Stimulated activated CD8-positive, alpha-beta memory T cell treated with anti-CD3 and anti-CD28 coated beads, Interleukin-4, amount 100 ng/mL, for 24 hours (primary cell): ENCODE measurements around the gene PRAC1.
A peak's percentile ranks its signal among the peaks of the same experiment; 100 is the strongest.
"Not testable (repeated sequence)": the region's sequence is repeated elsewhere in the genome, so short reads cannot be mapped to it uniquely, and the experiment has no call there.

Experiments
- DNase-seq: peaks from one replicate; pipeline ENCODE4 v3.0.0-alpha.2; 2020; ENCODE audit warnings: low read depth

PRAC1 gene

GRCh38 chr17:48726916-48727286, 4.6 kb upstream of the PRAC1 start:
- DNase-seq = no peak

DNA sequence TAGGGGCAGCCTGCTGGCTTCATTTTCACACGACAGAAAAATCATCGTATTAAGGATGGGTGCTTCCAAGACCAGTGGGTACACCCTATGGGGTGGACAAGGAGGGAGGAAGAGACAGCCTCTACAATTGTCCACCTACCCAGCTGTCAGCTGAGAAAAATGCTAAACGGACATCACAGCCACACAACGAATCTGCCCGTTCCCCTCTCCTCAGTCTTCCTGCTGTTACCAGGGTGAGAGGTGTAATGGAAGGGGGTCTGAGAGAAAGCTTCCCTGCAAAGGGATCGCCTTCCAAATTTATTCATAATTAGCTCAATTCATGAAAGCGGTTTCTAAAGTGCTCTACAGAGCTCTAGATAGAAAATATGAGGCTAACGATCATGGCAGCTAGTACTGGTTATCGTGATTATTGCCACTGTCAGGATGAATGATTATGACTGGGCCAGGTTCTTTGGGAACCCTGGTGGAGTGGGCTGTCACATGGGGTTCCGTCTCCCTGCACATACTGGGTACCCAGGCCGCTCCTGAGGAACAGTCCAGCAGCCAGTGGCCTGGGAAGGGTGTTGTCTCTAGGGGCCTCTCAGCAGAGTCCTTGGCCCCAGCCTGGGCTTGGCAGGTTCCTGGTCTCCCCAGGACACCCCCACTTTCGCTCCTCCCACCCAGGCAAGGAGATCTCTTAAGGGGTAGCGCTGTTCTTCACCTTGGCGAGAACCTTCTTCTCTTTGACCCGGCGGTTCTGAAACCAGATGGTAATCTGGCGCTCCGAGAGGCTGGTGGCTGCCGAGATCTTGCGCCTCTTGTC, 4.0 kb upstream of the PRAC1 start:
- DNase-seq = no peak

GRCh38 chr17:48725288-48726064, 3.2 kb upstream of the PRAC1 start:
- no peak for DNase-seq

GRCh38 chr17:48725004-48725287, 2.6 kb upstream of the PRAC1 start:
- no peak for DNase-seq

DNA sequence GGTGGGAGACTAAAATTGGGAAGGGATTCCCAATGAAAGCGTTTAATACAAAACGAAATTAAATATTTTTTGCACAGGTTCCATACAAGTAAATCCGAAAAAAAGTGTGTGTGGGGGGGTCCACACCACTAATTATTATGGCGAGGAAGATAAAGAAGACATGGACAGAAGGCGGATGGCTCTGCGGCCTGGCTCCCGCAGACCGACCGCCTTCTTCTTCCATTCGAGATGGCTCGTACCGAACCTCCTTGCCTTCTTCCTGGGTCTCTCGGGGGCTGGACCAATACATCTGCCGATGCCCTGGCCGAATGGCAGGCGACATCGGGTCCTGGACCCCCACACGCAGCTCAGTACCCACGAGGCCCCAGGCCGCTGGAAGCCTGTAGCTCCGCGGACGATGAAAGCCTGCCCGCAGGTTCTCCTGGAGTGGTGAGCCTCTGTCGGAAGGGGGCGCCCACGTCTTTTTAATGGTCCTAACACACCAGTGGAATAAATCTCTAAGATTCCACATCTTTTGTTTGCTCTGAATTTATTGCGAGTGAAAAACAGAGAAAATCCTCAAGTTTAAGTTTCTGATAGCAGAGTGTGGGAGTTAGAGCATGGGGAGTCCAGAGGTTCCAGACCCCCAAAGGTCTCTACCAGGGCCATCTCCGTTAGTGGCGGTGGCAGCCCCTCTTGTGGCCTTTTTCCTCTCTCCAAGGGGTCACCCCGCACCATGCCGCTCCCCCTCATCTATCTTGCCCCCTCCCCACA, 2.1 kb upstream of the PRAC1 start:
- DNase-seq = peak; percentile 63

DNA sequence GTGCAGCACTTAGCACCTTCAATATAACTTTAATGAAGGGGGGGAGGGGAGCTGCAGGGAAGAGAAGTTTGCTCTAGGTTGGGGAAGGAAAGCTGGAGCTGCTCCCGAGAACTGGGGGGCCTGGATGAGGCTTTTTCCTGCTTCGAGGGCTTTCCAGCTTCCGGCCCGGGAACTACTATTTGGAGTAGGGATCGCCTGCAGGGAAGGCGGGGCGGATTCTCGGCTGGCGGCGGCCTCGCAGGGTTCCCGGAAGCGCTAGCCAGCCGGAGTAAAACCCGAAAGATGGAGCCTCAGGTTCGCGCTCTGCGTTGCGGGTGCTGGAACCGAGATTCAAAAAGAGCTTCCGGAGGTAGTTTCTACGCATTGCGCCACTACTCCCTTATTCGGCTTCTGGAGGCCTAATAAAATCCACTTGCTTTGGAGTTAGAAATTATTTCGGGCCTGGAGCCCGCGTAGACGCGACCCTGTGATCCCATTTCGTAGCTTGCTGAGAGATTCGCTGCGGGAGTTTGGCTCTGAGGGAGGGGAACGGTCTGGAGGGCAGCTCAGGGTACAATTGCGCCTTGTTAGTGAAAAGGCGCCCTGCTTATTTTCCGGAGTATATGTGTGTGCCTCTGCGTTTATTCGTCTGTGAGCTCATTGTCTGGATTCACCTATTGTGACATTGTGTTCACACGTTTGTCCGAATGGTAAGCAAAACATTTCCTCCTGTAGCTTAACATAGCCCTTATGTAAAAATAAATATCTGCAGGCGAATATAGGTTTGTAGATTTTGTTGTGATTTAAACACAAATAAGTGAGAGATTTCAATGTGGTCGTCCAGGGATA, 1.3 kb upstream of the PRAC1 start:
- DNase-seq = no peak

DNA sequence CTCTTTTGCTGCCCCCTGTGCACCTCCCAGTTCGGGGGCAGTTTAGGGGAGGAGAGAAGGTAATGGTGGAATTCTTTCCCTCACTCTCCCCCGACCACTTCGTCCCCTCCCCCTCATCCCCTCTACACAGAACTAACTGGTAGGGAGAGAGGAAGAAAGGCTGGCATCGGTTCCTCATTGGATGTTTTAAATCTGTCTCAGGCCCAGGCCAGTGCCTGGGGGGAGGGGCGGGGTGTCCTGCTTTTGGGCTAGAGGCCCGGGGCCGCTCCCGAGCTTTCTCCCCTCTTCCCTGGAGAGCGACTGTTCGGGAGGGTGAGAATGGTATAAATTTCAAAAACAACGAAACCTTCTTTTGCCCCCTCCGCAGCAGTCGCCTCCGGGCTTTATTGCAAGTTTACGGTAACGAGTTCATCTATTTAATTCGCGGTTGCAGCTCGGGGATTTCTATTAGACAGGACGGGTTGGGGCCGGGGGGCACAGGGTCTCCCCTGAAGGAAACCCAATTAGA, 651 bp upstream of the PRAC1 start, which contains the start of gene PRAC2:
Gene PRAC2 (plus strand): TSS at position 271 of the 508 bp plus-strand sequence. CDS start 1,226 bp downstream, outside the sequence.
- no peak for DNase-seq

DNA sequence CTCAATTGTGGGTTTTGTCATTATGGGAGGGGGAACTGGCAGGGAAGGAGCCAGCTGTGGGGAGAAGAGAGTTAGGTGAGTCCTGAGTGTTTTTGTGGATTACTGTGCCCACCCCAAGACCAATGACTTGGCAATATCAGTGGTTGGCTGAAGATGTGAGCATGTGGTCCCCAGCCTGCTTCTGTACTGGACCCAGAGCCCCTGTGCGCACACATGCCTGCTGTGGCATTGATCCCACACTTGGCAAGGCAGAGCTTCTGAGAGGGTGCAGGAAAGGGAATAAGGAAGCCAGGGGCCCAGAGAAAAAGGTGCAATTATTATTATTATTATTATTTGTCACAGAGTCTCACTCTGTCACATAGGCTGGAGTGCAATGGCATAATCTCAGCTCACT, 1.3 kb downstream of the PRAC1 start:
- no peak for DNase-seq

- no peak for DNase-seq
These were observed 1.9 kb downstream of the PRAC1 start for GRCh38 chr17:48720266-48721008.

- DNase-seq = no peak
These were observed 2.6 kb downstream of the PRAC1 start for GRCh38 chr17:48719642-48720265.

DNA sequence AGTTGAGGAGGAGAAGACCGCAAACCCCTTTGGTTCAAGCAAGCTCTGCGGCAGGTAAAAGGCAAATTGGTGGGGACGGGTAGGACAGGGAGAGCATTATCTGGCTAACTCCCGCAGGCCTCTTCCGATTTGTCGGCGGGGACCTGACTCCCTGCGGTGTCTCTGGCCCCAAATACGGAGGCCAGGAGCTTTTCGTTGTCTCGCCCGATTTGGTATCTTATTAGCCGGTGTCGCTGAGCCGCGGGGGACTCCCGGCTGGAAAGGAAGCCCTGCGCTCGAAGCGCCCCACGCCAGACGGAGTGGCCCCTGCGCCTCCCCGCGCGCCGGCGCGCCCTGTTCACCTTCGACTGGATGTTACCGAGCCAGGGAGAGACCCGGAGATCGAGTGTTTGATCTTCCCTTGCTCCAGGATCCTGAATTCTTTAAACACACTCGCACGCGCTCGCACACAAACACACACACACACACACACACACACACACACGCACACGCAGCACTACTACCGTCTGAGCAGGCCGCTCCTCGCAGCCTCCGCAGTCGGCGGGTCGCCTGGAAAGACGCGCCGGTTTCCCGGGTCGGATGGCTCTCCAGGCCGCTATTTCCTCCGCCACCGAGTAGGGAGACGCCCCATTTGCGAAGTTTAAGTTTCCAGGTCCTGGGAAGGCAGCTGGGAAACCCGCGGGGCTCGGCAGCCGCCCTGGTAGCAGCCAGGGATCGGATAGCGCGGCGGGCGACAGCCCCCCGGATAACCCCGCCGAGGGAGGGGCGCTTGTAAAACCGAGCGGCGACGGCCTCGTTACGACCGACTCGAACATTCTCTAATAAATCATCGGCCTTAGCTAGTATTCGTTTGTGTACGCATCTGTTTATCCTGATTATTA, 3.3 kb downstream of the PRAC1 start:
- DNase-seq = no peak

- DNase-seq = no peak
These were observed 4.0 kb downstream of the PRAC1 start for GRCh38 chr17:48718227-48718760.

- no peak for DNase-seq
These were observed 4.7 kb downstream of the PRAC1 start for GRCh38 chr17:48717367-48718226.

DNA sequence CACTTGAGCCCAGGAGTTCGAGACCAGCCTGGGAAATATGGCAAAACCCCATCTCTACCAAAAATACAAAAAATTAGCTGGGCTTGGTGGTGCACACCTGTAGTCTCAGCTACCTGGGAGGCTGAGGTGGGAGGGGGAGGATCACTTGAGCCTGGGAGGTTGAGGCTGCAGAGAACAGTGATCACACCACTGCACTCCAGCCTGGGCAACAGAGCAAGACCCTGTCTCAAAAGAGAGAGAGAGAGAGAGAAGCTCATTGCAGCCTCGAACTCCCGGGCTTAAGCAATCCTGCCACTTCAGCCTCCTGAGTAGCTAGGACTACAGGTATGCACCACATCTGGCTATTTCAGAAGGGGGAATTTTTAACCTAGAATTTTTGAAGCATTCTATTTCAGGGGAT, 5.8 kb downstream of the PRAC1 start:
- DNase-seq = not testable (repeated sequence)

DNA sequence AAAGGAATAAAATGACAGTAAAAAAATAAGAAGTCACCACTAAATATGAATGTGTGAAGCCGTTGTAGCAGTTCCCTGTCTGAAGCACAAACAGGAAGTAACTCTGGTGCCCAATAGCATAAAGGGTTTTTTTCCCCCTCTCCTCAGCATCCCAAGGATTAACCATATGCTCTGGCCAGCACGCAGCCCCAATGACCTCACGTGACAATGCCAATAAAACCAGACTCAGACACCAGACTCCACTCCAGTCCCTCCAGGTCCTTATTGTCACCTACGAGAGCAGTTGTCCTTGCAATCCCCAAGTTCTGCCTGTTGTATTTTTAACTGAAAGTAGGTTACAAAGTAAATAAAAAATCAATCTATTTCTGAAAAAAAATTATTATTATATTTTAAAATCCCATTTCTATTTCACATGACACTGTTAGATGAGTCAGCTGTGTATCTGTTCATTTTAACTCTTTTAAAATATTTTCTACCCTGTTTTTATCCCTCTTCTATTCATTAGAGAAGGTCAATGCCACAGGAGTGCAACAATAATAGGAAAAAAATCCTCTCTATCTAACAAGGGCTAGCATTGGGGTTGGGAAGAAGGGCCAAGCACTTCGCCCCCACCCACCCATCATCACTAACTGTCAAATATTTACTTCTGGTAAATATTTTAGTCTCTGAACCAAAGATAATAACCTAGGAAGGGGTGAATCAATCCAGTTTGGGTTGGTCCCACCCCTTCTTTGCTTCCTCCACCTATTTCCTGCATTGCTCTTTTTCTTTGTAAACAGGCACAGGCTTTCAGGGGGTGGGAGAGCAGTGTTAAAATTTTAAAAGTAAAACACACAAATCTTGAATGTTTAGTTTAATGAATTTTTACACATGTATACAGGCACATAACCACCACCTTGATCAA, 6.6 kb downstream of the PRAC1 start:
- no peak for DNase-seq

DNA sequence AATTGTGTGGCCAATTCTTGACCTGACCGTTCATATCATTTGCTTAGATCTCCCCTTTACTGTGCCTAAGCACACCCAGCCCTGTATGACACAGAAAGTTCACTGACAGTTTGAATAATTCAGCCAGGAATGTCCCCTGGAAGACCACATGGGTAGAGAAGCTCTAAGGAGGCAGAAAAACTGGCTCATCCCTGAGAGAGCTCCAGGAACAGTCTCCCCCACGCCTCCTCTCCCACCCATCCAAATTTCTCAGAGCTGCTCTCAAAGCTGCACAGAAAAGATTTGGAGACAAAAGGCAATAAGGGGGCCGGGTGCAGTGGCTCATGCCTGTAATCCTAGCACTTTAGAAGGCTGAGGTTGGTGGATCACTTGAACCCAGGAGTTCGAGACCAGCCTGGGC, 11.2 kb downstream of the PRAC1 start:
- DNase-seq = no peak
